NB4 (cell line): ENCODE data around the gene TSHZ2.

Source experiments
- CTCF ChIP-seq: IDR thresholded peaks from one replicate; pipeline ENCODE4 v1.5.1; 2012; ENCODE audit warnings: low read depth, low read length
- MAX ChIP-seq: IDR thresholded peaks from 2 replicates; pipeline ENCODE4 v1.6.1; 2011; ENCODE audit warnings: low read depth, low read length
- MYC ChIP-seq: IDR thresholded peaks from 2 replicates; pipeline ENCODE4 v1.6.1; 2011; ENCODE audit warnings: low read depth, low read length
- POLR2A ChIP-seq: IDR thresholded peaks from 2 replicates; pipeline ENCODE4 v1.6.1; 2011; ENCODE audit warnings: mild to moderate bottlenecking; ENCODE audit not compliant: insufficient read length; ENCODE audit errors: extremely low read depth

DNA sequence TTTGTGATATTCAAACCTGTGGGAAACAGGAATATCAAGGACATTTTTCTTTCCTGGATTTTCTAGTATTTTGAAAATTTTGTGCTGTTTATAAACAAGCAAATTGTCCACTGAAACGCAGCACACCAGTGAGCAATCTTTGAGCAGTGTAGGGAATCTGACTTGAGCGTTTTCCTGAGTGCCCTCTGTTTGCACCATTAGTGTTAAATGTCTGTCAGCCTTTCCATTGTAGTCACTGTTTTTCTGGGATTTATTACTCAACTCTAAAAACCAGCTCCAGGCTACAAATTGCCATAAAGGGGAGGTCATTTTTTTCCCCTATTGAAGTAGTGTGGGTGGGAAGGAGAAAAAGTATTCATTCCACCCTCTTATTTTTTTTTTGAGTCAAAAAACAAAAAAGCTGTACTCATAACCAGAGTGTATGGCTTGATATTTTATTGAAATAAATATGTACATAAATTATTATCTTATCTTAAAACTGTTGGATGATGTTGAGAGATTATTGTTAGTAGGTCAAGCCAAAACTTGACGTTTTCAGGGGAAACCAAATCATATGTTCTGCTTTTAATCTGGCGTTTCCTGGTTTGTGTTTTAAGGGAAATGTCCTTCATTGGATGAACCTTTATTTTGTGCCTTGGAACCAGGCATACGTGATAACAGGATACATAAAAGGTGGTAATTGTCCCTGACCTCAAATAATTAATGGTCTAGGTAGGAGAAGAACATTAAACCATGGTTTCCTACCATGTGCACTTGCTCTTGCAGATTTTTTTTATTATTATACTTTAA lies 51.8 kb downstream of the TSHZ2 start:
- no peak for TF ChIP-seq CTCF
- TF ChIP-seq POLR2A, result no peak
- no peak for TF ChIP-seq MAX
- TF ChIP-seq MYC, result no peak
